ENCODE results near the gene GPR89A.
"Not testable (repeated sequence)": the region's sequence is repeated elsewhere in the genome, so short reads cannot be mapped to it uniquely, and the experiment has no call there.

GPR89A gene

GRCh38 chr1:145607833-145608733 is at the start of gene GPR89A:
Gene GPR89A (plus strand): TSS chr1:145607988. CDS start chr1:145608134, 146 bp downstream.
- DNase-seq (ENCODE audit: low spot score): peak; percentile 45

- DNase-seq (ENCODE audit: low spot score): not testable (repeated sequence)
Measured at GRCh38 chr1:145586820-145587219, 21.0 kb upstream of the GPR89A start.

- not testable (repeated sequence) for DNase-seq (ENCODE audit: low spot score)
Measured at GRCh38 chr1:145590806-145591205, 17.0 kb upstream of the GPR89A start.

- not testable (repeated sequence) for DNase-seq (ENCODE audit: low spot score)
Measured at GRCh38 chr1:145592347-145592746, 15.4 kb upstream of the GPR89A start.

GRCh38 chr1:145595421-145595820 is 12.4 kb upstream of the GPR89A start:
- not testable (repeated sequence) for DNase-seq (ENCODE audit: low spot score)

- DNase-seq (ENCODE audit: low spot score): not testable (repeated sequence)
Measured at GRCh38 chr1:145596236-145596635, 11.6 kb upstream of the GPR89A start.

GRCh38 chr1:145599426-145599825 is 8.4 kb upstream of the GPR89A start:
- not testable (repeated sequence) for DNase-seq (ENCODE audit: low spot score)

- DNase-seq (ENCODE audit: low spot score): no peak
Measured at GRCh38 chr1:145601593-145601992, 6.2 kb upstream of the GPR89A start.

- DNase-seq (ENCODE audit: low spot score): not testable (repeated sequence)
Measured at GRCh38 chr1:145606840-145607239, 948 bp upstream of the GPR89A start.

GRCh38 chr1:145607289-145607688 is 499 bp upstream of the GPR89A start:
- not testable (repeated sequence) for DNase-seq (ENCODE audit: low spot score)

GRCh38 chr1:145610744-145611143 is 3.0 kb downstream of the GPR89A start:
- DNase-seq (ENCODE audit: low spot score): not testable (repeated sequence)

- not testable (repeated sequence) for DNase-seq (ENCODE audit: low spot score)
Measured at GRCh38 chr1:145620073-145620472, 12.3 kb downstream of the GPR89A start.

- DNase-seq (ENCODE audit: low spot score): not testable (repeated sequence)
Measured at GRCh38 chr1:145622177-145622576, 14.4 kb downstream of the GPR89A start.

- DNase-seq (ENCODE audit: low spot score): not testable (repeated sequence)
Measured at GRCh38 chr1:145636237-145636636, 28.4 kb downstream of the GPR89A start.

GRCh38 chr1:145641886-145642285 is 34.1 kb downstream of the GPR89A start:
- not testable (repeated sequence) for DNase-seq (ENCODE audit: low spot score)

GRCh38 chr1:145643990-145644389 is 36.2 kb downstream of the GPR89A start:
- DNase-seq (ENCODE audit: low spot score): not testable (repeated sequence)

GRCh38 chr1:145656245-145656943 is 48.6 kb downstream of the GPR89A start:
- not testable (repeated sequence) for DNase-seq (ENCODE audit: low spot score)

GRCh38 chr1:145662502-145662901 is 54.7 kb downstream of the GPR89A start:
- DNase-seq (ENCODE audit: low spot score): not testable (repeated sequence)

GRCh38 chr1:145665015-145665414 is 57.2 kb downstream of the GPR89A start:
- DNase-seq (ENCODE audit: low spot score): not testable (repeated sequence)

- DNase-seq (ENCODE audit: low spot score): not testable (repeated sequence)
Measured at GRCh38 chr1:145670995-145671745, 63.4 kb downstream of the GPR89A start.

- not testable (repeated sequence) for DNase-seq (ENCODE audit: low spot score)
Measured at GRCh38 chr1:145673217-145673616, 65.4 kb downstream of the GPR89A start.

GRCh38 chr1:145684858-145685257 is 77.1 kb downstream of the GPR89A start:
- not testable (repeated sequence) for DNase-seq (ENCODE audit: low spot score)

Data from HuH-7.5 (cell line).